Fibroblast of skin of abdomen (primary cell): Measurements from ENCODE around the gene ELF1.
A peak's percentile ranks its signal among the peaks of the same experiment; 100 is the strongest.

Experiments used
- DNase-seq: peaks from one replicate; pipeline ENCODE4 v3.0.0-alpha.2; 2013

The ELF1 gene

DNA sequence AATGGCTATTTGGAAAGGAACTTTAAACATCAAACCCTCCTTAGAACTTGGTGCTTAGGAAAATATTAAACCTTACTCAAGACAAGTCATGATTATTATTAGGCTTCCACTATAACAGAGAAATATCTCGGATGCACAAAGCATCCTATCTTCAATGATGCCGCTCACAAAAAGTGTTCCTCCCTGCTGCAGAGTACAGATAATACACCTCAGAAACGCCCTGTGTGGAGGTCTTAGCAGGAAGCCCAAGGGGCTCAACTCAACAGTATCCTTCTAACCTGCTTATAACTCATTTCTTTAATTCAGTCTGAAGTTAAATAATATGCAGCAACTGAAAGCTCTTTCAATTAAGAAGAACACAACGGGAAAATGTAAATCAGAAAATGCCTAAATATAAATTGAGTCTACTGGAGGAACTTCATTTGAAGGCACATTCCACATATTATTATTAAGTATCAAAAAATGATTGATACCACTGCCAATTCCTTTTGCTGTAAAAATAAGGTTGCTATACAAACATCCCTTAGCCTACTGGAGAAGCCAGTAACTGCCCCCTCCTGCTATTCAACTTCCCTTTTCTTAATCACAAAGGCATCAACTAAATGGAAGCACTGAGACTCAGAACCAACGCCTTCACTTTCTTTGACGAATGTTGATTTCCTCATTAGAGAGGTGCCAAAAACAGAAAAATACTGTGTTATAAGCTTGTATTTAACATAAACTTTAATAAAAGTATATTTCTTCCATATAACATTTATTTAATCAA, 12.0 kb downstream of the ELF1 start:
- DNase-seq, result no peak

DNA sequence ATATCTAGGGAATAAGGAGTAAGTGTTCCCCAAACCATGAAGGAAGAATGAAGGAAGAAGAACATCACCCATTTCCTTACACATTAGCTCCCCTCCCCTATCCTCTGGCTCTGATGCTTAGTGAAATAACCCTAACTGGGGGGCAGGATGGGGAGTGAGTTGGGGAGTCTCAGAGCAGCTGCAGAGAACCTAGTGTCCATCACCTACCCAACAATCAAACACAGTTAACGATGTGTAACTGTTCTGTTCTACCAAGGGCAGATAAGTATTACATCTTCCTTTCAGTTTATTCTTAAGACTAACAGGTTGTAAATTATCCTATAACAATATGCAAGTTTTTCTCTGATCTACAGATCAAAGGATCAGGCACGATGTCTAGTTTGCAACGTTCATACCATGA, 12.8 kb downstream of the ELF1 start:
- DNase-seq, result no peak

DNA sequence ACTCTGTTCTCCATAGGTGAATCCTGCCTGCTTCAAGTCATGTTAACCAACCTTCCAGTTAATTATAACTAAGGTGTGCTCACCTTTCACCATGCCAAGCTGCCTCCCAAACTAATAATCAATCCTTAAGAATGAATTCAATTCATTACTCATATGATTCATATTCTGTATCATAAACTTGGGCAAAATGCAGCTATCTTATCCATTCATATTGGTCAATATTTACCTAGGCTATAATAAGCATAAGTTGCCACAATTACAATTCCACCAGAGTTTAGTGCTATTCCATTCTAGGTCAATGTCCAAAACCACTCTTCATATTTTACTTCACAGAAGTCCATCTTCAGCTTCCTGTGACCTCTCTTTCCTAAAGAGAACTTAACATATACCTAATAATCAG, 13.4 kb downstream of the ELF1 start:
- DNase-seq, result no peak

DNA sequence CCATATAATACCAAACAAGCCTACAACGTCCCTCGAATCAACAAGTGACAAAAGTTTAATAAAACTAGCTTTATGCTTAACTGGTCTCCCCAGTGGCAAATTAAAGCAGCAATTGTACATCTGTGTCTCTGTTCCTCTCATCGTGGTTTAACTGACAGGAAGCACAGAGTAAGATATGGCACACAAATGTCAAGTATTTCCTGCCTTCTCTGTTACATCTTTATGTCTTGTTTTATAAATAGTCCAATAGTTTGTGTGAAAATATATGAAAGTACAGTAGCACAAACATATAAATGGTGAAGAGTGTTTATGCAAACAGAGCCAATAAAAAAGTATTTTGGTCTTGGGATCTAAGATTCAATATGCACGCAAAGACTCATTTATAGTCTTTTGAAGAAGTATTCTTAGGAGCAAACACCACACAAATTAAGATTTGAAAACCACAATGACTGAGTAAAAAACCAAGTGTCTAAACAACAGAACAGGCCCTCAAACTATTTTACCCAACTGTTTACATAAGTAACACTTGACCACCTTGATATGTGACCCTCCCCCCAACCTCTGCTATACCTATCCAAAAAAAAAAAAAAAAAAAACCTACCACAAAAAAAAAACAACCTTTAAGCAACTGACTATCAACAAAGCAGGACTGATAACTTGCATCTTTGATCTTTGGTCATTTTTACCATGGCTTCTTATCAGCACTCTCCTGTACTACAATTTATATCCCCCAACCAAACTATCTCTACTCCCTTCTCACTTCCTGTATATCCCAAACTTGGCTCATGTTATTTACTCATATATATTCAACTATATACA, 14.0 kb downstream of the ELF1 start:
- no peak for DNase-seq

DNA sequence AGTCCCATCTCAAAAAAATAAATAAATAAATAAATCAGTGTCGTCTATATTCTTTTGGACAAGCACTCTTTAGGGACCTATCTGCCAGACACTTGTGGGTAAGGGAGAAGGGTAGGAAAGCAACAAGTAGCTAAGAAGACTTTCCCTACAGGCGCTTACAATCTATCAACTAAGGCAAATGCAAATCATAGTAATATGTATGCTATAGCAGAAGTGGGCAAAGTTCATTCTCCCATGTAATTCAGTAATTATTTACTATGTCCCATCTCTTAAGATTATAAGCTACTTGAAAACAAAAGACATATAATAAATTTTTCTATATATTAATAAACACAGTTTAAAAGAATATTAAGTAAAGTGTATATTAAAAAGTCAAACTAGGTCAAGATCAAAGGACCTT, 16.5 kb downstream of the ELF1 start:
- DNase-seq, result no peak

DNA sequence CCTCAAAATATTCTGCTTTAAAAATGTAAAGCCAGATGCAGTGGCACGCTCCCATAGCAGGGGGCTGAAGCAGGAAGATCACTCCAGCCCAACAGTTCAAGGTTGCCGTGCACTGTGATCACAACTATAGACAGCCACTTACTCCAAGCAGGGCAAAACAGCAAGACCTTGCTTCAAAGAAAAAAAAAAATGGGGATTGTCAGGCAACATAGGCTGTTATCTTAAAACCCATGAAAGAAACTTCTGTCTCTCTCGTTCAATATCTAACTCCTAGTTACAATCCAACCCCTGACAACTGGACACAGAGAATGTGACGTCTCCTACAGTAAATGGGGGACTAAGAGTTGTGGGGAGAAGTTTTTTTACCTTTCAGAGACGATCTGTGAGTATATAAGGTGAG, 17.4 kb downstream of the ELF1 start:
- no peak for DNase-seq

DNA sequence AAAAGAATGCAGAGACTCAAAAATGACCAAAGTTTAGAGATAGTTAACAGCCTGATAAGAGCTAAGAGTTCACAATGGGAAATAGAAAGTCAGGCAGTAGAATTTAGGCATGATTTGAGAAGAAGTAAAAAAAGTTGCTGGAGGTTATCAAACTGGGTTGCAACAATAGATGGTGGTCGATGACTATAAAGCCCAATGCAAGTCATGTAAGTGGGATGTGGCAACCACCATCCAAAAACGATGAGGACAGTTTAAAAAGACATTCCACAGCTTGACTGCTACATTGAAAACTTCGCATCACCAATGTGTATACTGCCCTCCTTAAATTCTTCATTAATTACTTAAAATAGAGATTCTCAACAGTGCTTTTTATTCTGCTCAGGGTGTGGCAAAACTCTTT, 19.7 kb downstream of the ELF1 start:
- no peak for DNase-seq

DNA sequence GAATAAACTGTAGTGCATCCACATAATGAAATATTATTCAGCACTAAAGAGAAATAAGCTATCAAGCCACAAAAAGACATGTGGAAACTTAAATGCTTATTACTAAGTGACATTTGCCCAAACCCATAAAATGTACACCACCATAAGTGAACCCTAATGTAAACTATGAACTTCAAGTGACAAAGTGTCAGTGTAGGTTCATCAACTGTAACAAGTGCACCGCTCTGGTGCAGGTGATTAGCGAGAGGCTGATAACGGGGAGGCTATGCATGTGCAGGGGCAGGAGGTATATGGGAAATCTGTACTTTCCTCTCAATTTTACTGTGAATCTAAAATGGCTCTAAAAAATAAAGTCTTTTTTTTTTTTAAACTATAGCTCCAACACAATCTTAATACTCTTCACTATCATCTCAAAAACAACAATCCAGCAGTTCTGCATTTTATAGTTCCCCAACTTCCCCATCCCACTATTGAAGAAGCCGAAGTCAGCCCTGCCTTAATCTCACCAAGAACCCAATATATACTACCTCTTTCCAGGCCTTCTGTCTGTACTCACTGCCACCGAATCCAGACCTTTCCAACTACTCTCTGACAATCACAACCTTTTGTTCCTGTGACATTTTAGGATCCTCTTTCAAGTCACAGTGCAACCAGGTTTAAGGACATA, 22.6 kb downstream of the ELF1 start:
- DNase-seq, result no peak

DNA sequence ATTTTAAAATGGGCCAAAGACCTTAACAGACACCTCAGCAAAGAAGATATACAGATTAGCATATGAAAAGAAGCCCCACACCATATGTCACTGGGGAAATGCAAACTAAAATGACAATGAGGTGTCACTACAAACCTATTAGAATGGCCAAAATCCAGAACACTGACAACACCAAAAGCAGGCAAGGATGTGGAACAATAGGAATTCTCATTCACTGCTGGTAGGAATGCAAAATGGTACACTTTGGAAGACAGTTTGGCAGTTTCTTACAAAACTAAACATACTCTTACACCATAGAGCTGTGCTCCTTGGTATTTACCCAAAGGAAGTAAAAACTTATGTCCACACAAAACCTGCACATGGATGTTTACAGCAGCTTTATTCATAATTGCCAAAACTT, 23.1 kb downstream of the ELF1 start:
- DNase-seq, result no peak

DNA sequence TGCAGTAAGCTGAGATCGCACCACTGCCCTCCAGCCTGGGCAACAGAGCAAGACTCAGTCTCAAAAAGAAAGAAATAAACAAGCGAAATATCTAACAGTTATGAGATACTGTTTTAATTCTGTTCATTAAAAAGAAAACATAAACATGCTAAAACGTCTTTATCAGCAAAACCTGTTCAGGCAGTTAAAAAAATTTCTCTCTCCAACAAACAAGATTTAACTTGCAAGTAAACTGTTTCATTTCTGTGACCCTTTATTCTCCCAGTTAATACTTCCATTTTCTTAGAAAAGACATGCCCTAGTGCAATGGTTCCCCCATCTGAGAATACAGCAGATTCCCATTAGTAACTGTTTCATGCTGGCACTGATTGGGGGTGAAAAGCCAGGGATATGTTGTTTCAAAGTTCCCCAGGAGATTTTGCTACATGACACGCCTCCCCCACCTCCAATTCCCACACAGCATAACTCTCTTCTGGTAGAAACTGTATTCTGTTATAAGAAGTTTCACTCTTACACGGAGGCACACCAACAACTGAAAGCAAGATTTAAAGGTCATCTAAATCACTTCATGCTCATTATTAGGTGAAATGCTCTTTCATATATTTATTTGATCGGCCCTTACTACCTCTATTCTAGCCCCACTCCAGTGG, 24.4 kb downstream of the ELF1 start:
- no peak for DNase-seq

DNA sequence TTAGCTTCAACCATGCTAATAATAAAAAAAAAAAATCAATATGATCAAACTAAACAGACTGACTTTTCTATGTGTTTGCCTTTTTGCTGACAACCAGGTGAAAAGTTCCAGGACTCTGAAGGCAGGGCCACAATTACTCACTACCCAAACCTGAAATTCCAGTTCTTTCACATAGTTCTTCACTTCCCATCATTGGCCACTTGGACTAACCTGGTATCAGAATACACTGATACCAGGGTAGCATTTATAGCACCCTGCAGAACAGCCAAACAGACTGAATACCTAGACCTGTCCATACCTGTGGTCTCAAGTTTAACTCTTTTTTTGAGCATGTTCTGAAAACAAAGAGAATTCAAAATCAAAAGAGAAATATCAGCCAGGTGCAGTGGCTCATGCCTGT, 25.1 kb downstream of the ELF1 start:
- DNase-seq, result no peak

DNA sequence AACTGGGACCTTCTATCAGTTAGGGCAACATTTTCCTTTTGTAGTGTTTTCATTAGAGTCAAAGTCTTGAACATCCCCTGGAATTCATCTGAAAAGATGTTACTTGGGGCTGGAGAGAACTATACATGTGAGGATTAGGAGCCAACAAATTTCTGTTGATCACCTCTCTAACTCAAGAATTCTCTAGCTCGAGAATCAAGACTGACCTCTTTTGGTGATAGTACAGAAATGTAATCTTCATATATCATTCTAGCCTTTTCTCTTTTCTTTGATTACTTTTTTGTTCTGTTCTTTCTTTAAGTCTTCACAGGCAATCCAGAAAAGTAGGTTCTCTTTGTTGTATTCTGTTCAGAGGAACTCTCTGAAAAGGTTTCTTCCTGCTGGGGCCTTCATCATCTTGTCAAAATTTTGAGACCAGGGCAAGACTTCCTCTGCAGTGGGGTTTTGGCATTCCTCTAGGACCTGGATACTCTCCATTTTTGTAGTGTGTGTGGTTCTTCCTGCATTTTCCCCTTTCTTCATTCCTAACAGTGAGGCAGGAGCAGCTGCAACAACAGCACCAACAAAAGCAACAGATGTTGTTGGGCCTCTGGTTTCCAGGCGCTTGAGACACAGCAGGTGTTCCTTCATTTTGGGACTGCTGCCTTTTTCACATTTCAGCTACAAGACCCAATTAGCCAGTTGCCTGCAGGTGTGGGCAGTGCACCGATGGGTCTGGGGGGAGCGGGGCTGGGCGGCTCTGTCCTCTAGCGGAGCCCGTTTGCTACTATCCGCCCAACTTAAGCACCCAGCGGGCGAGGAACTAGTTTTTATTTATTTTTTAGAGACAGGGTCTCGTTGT, 26.2 kb downstream of the ELF1 start:
- DNase-seq, result no peak

DNA sequence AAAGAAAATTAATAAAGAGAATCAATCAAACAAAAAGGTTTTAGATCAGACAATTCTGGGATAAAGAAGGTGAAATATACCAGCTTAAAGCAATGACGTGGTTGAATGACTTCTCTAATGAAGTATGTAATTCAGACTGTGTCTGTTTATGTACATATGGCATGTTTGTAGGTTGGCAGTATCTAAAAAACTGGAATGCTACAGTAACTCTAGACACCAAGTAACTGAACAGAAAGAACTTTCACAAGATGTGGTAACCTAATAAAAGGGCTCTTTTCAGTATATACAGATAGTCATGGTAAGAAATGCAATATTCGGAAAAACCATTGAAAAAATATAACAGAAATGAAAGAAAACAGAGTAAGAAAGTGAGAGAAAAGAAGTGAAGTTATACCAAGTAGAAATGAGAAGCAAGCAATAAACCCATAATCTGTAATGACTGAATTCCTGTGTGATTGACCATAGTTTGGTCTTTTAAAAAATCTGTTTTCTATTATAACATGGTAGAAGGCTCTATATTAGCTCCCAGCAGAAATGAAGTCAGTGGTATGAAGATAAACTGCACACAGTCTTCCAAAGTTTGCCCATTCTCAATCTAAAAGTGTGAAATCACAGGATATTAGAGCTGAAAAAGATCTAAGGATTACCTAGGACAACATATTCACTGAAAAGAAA, 31.4 kb downstream of the ELF1 start:
- DNase-seq, result peak; percentile 20

DNA sequence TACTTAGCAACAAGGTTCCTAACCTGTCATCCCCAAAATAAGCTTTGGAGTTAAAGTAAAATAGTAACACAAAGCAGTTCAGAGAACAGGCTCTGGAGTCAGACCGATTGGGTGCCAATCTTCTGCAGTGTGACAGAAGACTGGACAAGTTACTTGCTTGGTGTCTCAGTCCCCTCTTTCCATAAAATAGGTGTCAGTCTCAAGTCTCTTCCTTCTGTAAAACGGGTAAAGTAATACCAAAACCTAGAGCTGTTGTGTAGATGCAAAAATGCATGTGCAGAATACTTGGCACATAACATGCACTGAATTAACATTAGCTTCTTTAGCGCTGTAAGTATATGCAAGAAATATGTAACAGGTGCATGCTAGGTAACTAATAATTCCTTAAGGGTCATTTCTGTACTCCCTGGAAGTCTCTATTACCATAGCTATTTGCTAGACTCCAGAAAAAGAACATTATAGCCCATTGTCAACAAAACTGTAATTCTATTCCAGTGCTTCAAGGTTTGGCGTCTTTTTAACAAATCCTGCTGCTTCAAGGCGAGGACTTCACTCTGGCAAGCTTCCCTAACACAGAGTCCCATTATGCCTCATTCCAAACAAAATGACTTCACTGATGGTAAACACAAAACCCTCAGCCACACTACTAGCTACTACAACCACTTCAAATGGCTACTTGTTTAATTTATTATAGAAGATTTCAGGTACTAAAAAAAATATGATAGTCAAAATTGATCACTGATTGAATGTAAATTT, 32.8 kb downstream of the ELF1 start:
- DNase-seq, result no peak

DNA sequence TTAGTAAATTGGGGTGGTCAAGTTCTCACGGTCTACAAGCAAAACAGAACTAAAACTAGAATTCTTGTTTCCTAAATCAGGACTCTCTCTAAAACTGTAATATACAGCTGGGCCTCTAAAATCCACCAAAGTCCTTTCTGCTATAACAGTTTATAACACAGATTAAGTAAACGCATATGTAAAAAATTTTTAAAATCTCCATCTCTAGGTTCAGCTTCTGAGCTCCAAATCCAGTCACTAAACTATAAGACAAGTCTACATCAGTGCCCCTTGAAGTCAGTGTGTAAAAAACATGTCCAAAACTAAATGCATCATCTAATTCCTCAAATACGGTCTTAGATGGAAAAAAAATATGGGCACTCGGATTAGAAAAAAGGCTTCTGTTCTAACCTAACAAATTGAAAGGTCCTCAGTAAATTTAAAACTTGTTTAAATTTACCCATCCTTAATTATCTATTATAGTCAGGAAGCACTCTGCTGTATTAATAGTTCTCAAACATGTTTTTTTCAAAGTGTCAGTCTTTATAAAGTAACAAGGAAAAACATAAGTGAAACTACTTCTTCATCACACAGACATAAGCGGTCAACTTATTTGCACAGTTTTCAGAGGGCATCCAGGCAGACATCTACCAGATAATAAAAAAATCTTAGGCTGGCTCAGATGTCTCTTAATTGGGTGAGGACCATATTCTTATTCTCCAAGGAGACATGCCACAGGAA, 33.6 kb downstream of the ELF1 start:
- no peak for DNase-seq

DNA sequence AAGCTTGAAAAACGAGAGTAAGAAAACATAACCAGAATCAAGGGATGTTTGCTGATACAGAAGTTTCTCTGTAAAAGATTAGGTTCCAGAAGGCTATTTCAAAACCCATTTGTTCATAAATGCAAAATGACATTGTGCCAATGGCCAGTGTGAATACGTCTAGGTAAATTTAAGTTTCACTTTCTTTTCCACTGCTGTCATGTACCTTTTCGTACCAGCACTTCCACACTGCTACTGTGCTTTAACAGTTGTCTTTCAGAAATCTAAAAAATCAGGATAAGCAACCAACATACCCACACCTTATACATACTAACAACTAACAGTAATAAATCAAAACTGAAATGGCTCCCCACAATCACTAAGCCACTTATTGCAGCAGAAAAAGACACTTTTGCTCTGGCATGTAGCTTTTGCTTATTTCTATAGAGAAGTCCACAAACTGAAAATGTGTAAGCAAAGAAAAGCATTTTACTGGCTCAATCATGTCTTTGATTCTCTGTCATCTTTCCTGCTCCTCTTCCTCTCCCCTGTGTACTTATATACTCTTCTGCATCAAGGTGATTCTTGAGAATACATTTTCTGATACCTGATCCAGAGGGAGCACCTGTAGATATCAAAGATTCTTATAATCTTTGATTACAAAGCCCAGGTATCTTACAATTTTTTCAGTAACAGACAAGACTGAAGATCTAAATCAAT, 34.3 kb downstream of the ELF1 start:
- no peak for DNase-seq

DNA sequence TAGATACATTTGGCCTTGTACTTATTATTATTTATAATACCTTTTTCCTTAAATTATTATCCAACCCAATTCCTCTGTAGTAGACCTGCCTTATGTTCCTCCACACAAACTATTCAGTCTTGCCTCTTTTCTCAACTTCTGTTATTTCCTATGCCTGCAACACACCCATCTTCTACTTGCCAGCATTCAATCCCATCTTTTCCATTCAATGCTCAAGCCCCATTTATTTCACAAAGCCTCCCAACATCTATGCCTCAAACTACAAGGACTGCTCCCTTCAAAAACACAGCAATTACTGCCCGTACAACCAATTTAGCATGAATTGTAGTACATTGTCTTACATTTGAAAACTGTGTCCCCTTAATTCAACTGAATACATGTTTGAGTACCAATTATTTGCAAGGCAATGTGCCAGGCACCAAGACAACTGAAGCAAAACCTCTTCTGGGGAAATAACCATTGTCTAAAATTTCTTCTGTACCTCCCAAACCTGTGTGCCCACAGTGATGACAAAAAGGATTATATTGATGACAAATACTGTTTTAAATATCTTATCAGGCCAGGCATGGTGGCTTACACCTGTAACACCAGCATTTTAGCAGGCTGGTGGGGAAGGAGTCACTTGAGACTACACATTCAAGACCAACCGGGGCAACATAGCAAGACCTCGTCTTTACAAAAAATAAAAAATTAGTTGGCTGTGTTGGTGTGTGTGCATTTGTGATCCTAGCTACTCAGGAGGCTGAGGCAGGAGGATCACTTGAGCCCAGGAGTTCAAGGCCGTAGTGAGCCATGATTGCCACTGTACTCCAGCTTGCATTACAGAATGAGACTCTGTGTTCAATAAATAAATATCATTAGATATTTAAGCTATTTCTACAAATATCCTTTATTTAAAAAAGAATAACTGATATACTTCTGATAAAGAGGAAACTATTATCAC, 35.1 kb downstream of the ELF1 start:
- DNase-seq, result no peak

DNA sequence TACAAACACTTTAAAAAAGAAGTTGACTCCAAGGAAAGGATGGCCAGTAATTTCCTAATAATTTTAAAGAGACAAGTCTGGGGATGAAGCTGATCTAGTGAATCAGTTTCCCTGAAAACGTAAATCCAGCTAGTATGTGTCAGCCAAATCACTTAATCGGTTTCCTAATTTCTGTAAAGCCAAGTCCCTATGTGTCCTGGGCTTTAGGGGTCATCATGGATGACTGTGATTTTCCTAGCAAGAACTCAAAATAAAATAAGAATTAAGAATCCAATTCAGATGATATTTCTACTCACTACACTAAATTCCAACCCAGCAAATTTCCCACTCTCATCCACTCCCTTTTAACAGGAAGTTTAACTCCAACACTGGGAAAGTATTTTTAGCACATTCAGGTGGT, 35.9 kb downstream of the ELF1 start:
- DNase-seq, result no peak
